Measurements from ENCODE around the gene KANSL3. TPM values are rescaled to one million over a fixed set of nuclear protein-coding genes. Genes with fewer than 3 reads are reported as not detected.
A peak's percentile ranks its signal among the peaks of the same experiment; 100 is the strongest.

Gene KANSL3
- total RNA-seq, 1 donor from 2014 or later, result 56.1 TPM

GRCh38 chr2:96637385-96638143 is 548 bp downstream of the KANSL3 start:
- TF ChIP-seq CTCF (IDR thresholded peaks at IDR 0.05), result no peak
- peak overlapping the region; percentile 85 to 89 for H3K4me3 ChIP-seq
- intact Hi-C loops (cut with DNase I), result loop anchor here (1.0 to 10.0 kb wide), 8 partner anchors 20 to 373 kb away; partner anchors contain the start of genes CIAO1, CNNM3, CNNM4 and LMAN2L
- peak; percentile 63 to 95 for DNase-seq (ENCODE audit: low spot score in 2 of 2)
- H3K27ac ChIP-seq, result peak overlapping the region; percentile 95 to 99
- H3K27me3 ChIP-seq, result no peaks in the 10 kb centered on the region
- peaks cover 0 to 16% of the 10 kb centered on the region in 2 donors for H3K36me3 ChIP-seq
- H3K9me3 ChIP-seq, result peaks cover 0 to 4% of the 10 kb centered on the region in 2 donors
- peaks cover 4 to 24% of the 10 kb centered on the region in 2 donors for H3K4me1 ChIP-seq

DNA sequence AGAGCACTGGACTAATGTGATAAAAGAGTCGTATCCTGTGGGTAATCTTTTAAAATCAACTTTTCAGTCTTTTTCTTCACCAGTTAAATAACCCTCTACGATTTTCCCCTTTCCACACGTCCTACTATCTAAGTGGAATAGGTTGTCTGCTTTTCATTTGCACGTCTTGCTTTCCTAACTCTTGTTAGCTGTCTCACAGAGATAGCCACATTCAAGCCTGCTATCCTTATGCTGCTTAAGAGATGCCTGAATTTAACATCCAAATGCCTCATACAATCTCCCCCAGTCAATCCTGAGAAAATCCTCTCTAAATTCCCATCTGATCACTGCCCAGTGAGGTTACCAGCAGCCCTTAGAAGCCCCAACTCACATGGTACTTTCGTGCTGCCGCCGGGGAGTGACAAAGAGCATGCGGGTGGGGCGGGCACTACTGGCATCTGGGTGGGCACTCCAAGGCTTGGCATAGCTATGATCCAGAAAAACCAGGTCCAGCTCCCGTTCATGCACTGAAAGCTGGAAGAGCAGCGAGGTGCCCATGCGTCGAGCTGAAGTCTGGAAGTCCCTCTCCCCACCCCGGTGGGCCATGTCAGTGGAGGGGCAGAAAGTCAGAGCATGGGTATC is 1.5 kb downstream of the KANSL3 start:
- Histone ChIP-seq H3K27ac (peak overlapping the region; percentile 95 to 99), H3K9me3 (peaks cover 0 to 4% of the 10 kb centered on the region in 2 donors), H3K4me3 (peak overlapping the region; percentile 85 to 89), H3K27me3 (no peaks in the 10 kb centered on the region), H3K4me1 (peaks cover 4 to 31% of the 10 kb centered on the region in 2 donors), H3K36me3 (peaks cover 0 to 16% of the 10 kb centered on the region in 2 donors)
- peak in 1 of 2 donors; percentile 68 for DNase-seq (ENCODE audit: low spot score in 2 of 2)
- intact Hi-C loops (cut with DNase I), result loop anchor here (1.0 to 10.0 kb wide), 4 partner anchors 19 to 372 kb away; partner anchors contain the start of genes CIAO1 and TMEM127
- TF ChIP-seq CTCF (IDR thresholded peaks at IDR 0.05), result no peak

GRCh38 chr2:96633641-96634040 is 4.5 kb downstream of the KANSL3 start:
- peaks cover 4 to 37% of the 10 kb centered on the region in 2 donors for H3K4me1 ChIP-seq
- H3K27me3 ChIP-seq, result no peaks in the 10 kb centered on the region
- peaks cover 14 to 40% of the 10 kb centered on the region in 2 donors for H3K36me3 ChIP-seq
- H3K27ac ChIP-seq, result no peak overlapping the region
- intact Hi-C loops (cut with DNase I), result loop anchor here (10.0 kb wide), 1 partner anchor 369 kb away; the partner anchor contains the start of genes CIAO1 and TMEM127
- no peak for DNase-seq (ENCODE audit: low spot score in 2 of 2)
- H3K9me3 ChIP-seq, result peaks cover 0 to 4% of the 10 kb centered on the region in 2 donors
- no peak overlapping the region for H3K4me3 ChIP-seq
- no peak for TF ChIP-seq CTCF (IDR thresholded peaks at IDR 0.05)

- TF ChIP-seq CTCF (IDR thresholded peaks at IDR 0.05), result no peak
- Histone ChIP-seq H3K27me3 (no peaks in the 10 kb centered on the region), H3K4me1 (peaks cover 4 to 41% of the 10 kb centered on the region in 2 donors), H3K9me3 (no peaks in the 10 kb centered on the region), H3K36me3 (peaks cover 19 to 54% of the 10 kb centered on the region in 2 donors), H3K27ac (peak overlapping the region; percentile 57 to 59), H3K4me3 (no peak overlapping the region)
- DNase-seq (ENCODE audit: low spot score in 2 of 2), result peak in 1 of 2 donors; percentile 67
- intact Hi-C loops (cut with DNase I), result loop anchor here (10.0 kb wide), 1 partner anchor 367 kb away; the partner anchor contains the start of genes CIAO1 and TMEM127
Observed at GRCh38 chr2:96631804-96632435, 6.2 kb downstream of the KANSL3 start.

- H3K27me3 ChIP-seq, result no peaks in the 10 kb centered on the region
- peaks cover 5 to 24% of the 10 kb centered on the region in 2 donors for H3K4me1 ChIP-seq
- H3K27ac ChIP-seq, result peak overlapping the region; percentile 41 to 65
- intact Hi-C loops (cut with DNase I), result loop anchor here (5.0 kb wide), 1 partner anchor 41 kb away; no protein-coding TSS in a partner anchor
- no peak for DNase-seq (ENCODE audit: low spot score in 2 of 2)
- no peak for TF ChIP-seq CTCF (IDR thresholded peaks at IDR 0.05)
- H3K9me3 ChIP-seq, result no peaks in the 10 kb centered on the region
- no peak overlapping the region for H3K4me3 ChIP-seq
- H3K36me3 ChIP-seq, result peaks cover 19 to 42% of the 10 kb centered on the region in 2 donors
Observed at GRCh38 chr2:96626553-96626942, 11.6 kb downstream of the KANSL3 start.

Measured in ascending aorta (tissue), 2 donors.